ENCODE results near the gene FGF13.

DNA sequence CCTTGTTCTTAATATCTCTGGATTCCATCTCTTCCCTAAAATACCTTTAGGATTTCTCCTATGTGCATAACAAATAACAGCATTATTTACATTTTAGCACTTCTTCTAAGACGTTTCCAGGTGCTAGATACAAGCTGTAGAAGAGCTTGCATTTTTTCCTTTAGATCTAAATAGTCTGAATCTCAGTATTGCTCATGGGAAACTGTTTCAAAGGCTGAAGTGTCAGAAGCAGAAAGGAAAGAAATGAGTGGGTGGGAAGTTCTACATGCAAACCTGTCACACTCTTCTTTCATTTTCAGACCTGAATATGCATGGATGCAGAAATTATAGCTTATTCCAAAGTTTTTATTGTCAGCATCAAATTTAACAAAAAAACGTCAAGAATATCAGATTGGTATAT is 41.8 kb downstream of the FGF13 start:
- no peak for TF ChIP-seq NFRKB (IDR thresholded peaks at IDR 0.05)
- TF ChIP-seq SP1 (IDR thresholded peaks at IDR 0.05), result no peak
- TF ChIP-seq TARDBP (IDR thresholded peaks at IDR 0.05), result no peak
- TF ChIP-seq ZNF384 (IDR thresholded peaks at IDR 0.05), result no peak
- no peak for TF ChIP-seq SUZ12 (IDR thresholded peaks at IDR 0.05)
- TF ChIP-seq ELF4 (IDR thresholded peaks at IDR 0.05), result no peak
- TF ChIP-seq FOXK2 (IDR thresholded peaks at IDR 0.05), result no peak
- no peak for TF ChIP-seq FOXA1 (IDR thresholded peaks at IDR 0.05)
- TF ChIP-seq FOXM1 (IDR thresholded peaks at IDR 0.05; ENCODE audit: borderline replicate concordance), result no peak
- no peak for TF ChIP-seq CTBP1 (IDR thresholded peaks at IDR 0.05; ENCODE audit: borderline replicate concordance)
- no peak for TF ChIP-seq HDGF (IDR thresholded peaks at IDR 0.05; ENCODE audit: borderline replicate concordance)
- TF ChIP-seq, protein P1, sequence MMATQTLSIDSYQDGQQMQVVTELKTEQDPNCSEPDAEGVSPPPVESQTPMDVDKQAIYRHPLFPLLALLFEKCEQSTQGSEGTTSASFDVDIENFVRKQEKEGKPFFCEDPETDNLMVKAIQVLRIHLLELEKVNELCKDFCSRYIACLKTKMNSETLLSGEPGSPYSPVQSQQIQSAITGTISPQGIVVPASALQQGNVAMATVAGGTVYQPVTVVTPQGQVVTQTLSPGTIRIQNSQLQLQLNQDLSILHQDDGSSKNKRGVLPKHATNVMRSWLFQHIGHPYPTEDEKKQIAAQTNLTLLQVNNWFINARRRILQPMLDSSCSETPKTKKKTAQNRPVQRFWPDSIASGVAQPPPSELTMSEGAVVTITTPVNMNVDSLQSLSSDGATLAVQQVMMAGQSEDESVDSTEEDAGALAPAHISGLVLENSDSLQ (IDR thresholded peaks at IDR 0.05), result no peak

Measured in HEK293T (cell line).